ENCODE data around the gene FAM180A. TPM values are rescaled to one million over a fixed set of nuclear protein-coding genes. Genes with fewer than 3 reads are reported as not detected.

FAM180A gene
- polyA plus RNA-seq, 1 donor from 2014 or later, result not detected

GRCh38 chr7:135753616-135754413 lies 5.2 kb upstream of the FAM180A start:
- H2AFZ ChIP-seq (ENCODE audit: low read depth, low read length), result no peak overlapping the region
- H3K9me3 ChIP-seq (ENCODE audit: low read length), result no peaks in the 10 kb centered on the region
- H3K27ac ChIP-seq (ENCODE audit: low read length), result no peak overlapping the region
- no peaks in the 10 kb centered on the region for H3K9me2 ChIP-seq (ENCODE audit: insufficient read depth, low read length)
- no peaks in the 10 kb centered on the region for H3F3A ChIP-seq (ENCODE audit: insufficient read depth, low read length, poor library complexity, severe bottlenecking)
- no peaks in the 10 kb centered on the region for H3K36me3 ChIP-seq (ENCODE audit: insufficient read depth, low read length)
- H3K4me3 ChIP-seq (ENCODE audit: low read length), result no peak overlapping the region
- H4K20me1 ChIP-seq (ENCODE audit: insufficient read depth), result no peaks in the 10 kb centered on the region
- no peaks in the 10 kb centered on the region for H3K79me2 ChIP-seq (replicated peaks; ENCODE audit: insufficient read depth, low read length)
- H3K27me3 ChIP-seq (ENCODE audit: insufficient read depth, low read depth, low read length), result no peaks in the 10 kb centered on the region
- H3K4me2 ChIP-seq (ENCODE audit: low read length), result no peak overlapping the region
- no peak overlapping the region for H3K9ac ChIP-seq (ENCODE audit: low read length)
- TF ChIP-seq RAD21 (conservative IDR thresholded peaks at IDR 0.05) (no peak), TAF1 (IDR thresholded peaks at IDR 0.05; ENCODE audit: low read depth) (no peak), EZH2 (IDR thresholded peaks at IDR 0.05; ENCODE audit: borderline replicate concordance, insufficient read depth, low read length, poor library complexity, severe bottlenecking) (no peak), MXI1 (conservative IDR thresholded peaks at IDR 0.05; ENCODE audit: poor library complexity, severe bottlenecking) (no peak), REST (IDR thresholded peaks at IDR 0.05; ENCODE audit: borderline replicate concordance) (no peak), CTCF (IDR thresholded peaks at IDR 0.05; ENCODE audit: poor library complexity, severe bottlenecking) (no peak), EP300 (conservative IDR thresholded peaks at IDR 0.05; ENCODE audit: poor library complexity, severe bottlenecking) (no peak), SMC3 (conservative IDR thresholded peaks at IDR 0.05; ENCODE audit: poor library complexity) (no peak), POLR2AphosphoS5 (IDR thresholded peaks at IDR 0.05) (no peak)

- Histone ChIP-seq H3K9ac (ENCODE audit: low read length) (no peak overlapping the region), H3K27me3 (ENCODE audit: insufficient read depth, low read depth, low read length) (no peaks in the 10 kb centered on the region), H3K27ac (ENCODE audit: low read length) (no peak overlapping the region), H3K36me3 (ENCODE audit: insufficient read depth, low read length) (no peaks in the 10 kb centered on the region), H3K79me2 (replicated peaks; ENCODE audit: insufficient read depth, low read length) (no peaks in the 10 kb centered on the region), H3K4me3 (ENCODE audit: low read length) (no peak overlapping the region), H3K9me2 (ENCODE audit: insufficient read depth, low read length) (no peaks in the 10 kb centered on the region), H4K20me1 (ENCODE audit: insufficient read depth) (no peaks in the 10 kb centered on the region), H3F3A (ENCODE audit: insufficient read depth, low read length, poor library complexity, severe bottlenecking) (no peaks in the 10 kb centered on the region), H2AFZ (ENCODE audit: low read depth, low read length) (no peak overlapping the region), H3K9me3 (ENCODE audit: low read length) (no peaks in the 10 kb centered on the region), H3K4me2 (ENCODE audit: low read length) (no peak overlapping the region)
- no peak for TF ChIP-seq SMC3 (conservative IDR thresholded peaks at IDR 0.05; ENCODE audit: poor library complexity)
- TF ChIP-seq TAF1 (IDR thresholded peaks at IDR 0.05; ENCODE audit: low read depth), result no peak
- TF ChIP-seq CTCF (IDR thresholded peaks at IDR 0.05; ENCODE audit: poor library complexity, severe bottlenecking), result no peak
- TF ChIP-seq EZH2 (IDR thresholded peaks at IDR 0.05; ENCODE audit: borderline replicate concordance, insufficient read depth, low read length, poor library complexity, severe bottlenecking), result no peak
Observed at GRCh38 chr7:135747366-135747765, 1.2 kb downstream of the FAM180A start.
